ENCODE measurements around the gene SMPDL3B. TPM values are rescaled to one million over a fixed set of nuclear protein-coding genes. Genes with fewer than 3 reads are reported as not detected.

Gene SMPDL3B
- total RNA-seq, 6 experiments from 2014 or later: 0.14 to 1.1 (median 0.49) TPM; not detected in 2

GRCh38 chr1:27940870-27941560, 6.2 kb downstream of the SMPDL3B start:
- TF ChIP-seq POLR2A (IDR thresholded peaks at IDR 0.05): no peak
- no peak for TF ChIP-seq CTCF (IDR thresholded peaks at IDR 0.05)
- no peaks in the 10 kb centered on the region for H3K9me3 ChIP-seq
- 78% methylated on average over 6 of the region's 9 CpGs for WGBS (ENCODE audit: insufficient coverage, low coverage, low lambda C conversion rate, missing lambda C conversion rate)
- H3K27me3 ChIP-seq: no peaks in the 10 kb centered on the region
- DNase-seq (no peak), ATAC-seq (no peak)
- H3K27ac ChIP-seq: no peak overlapping the region
- intact Hi-C loops (cut with DNase I): no loop called here
- peaks cover 0 to 5% (median 0%) of the 10 kb centered on the region in 4 donors for H3K4me1 ChIP-seq
- no peaks in the 10 kb centered on the region for H3K36me3 ChIP-seq
- H3K4me3 ChIP-seq: no peak overlapping the region

GRCh38 chr1:27941671-27942540, 7.1 kb downstream of the SMPDL3B start:
- 75% methylated on average over 7 of the region's 12 CpGs for WGBS (ENCODE audit: insufficient coverage, low coverage, low lambda C conversion rate, missing lambda C conversion rate)

GRCh38 chr1:27945020-27945419, 10.2 kb downstream of the SMPDL3B start:
- intact Hi-C loops (cut with DNase I): no loop called here
- Histone ChIP-seq H3K4me1 (peaks cover 0 to 5% (median 0%) of the 10 kb centered on the region in 4 donors), H3K27ac (no peak overlapping the region), H3K27me3 (no peaks in the 10 kb centered on the region), H3K36me3 (no peaks in the 10 kb centered on the region), H3K4me3 (no peak overlapping the region), H3K9me3 (no peaks in the 10 kb centered on the region)
- ATAC-seq: no peak
- DNase-seq: no peak
- no peak for TF ChIP-seq POLR2A (IDR thresholded peaks at IDR 0.05)
- TF ChIP-seq CTCF (IDR thresholded peaks at IDR 0.05): no peak
- WGBS (ENCODE audit: insufficient coverage, low coverage, low lambda C conversion rate, missing lambda C conversion rate): no CpG with 5 or more reads among the region's 5 CpGs

More at GRCh38 chr1:27941671-27942540, 7.1 kb downstream of the SMPDL3B start:
- no peak overlapping the region for H3K27ac ChIP-seq
- H3K4me3 ChIP-seq: no peak overlapping the region
- intact Hi-C loops (cut with DNase I): no loop called here
- DNase-seq: no peak
- no peak for ATAC-seq
- no peaks in the 10 kb centered on the region for H3K27me3 ChIP-seq
- H3K9me3 ChIP-seq: no peaks in the 10 kb centered on the region
- H3K4me1 ChIP-seq: peaks cover 0 to 5% (median 0%) of the 10 kb centered on the region in 4 donors
- TF ChIP-seq CTCF (IDR thresholded peaks at IDR 0.05): no peak
- H3K36me3 ChIP-seq: no peaks in the 10 kb centered on the region

- intact Hi-C loops (cut with DNase I): no loop called here
- WGBS (ENCODE audit: insufficient coverage, low coverage, low lambda C conversion rate, missing lambda C conversion rate): 83% methylated on average over 3 of the region's 8 CpGs
- Histone ChIP-seq H3K4me1 (peaks cover 0 to 22% (median 6%) of the 10 kb centered on the region in 4 donors), H3K36me3 (no peaks in the 10 kb centered on the region), H3K9me3 (no peaks in the 10 kb centered on the region), H3K27me3 (no peaks in the 10 kb centered on the region), H3K4me3 (no peak overlapping the region), H3K27ac (no peak overlapping the region)
- ATAC-seq (no peak), DNase-seq (no peak)
- no peak for TF ChIP-seq POLR2A (IDR thresholded peaks at IDR 0.05)
- TF ChIP-seq CTCF (IDR thresholded peaks at IDR 0.05): no peak
Measured at GRCh38 chr1:27949027-27949426, 14.2 kb downstream of the SMPDL3B start.

Measured in right lobe of liver (tissue), 6 donors.